Measurements from ENCODE around the gene SNRPE. TPM values are rescaled to one million over a fixed set of nuclear protein-coding genes. Genes with fewer than 3 reads are reported as not detected.

The SNRPE gene
- total RNA-seq, 4 donors from 2014 or later = 19.8 to 66.6 (median 24.6) TPM

DNA sequence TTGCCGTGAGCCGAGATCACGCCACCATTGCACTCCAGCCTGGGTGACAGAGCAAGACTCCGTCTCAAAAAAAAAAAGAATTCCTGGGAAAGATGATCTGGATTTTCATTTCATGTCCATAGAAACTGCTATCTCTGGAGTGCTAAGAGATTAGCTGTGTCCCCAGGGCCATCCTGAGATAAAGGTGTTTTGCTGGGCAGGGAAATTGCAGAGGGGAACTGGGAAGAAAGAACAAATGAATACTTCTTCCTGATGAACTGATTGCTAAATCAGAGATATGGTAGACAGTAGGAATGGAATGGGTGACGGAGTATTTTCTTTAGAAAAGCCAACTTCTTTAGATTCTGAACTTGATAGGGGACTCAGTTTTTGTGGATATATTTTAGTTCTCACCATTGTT, 19.2 kb downstream of the SNRPE start:
- Histone ChIP-seq H3K36me3 (no peaks in the 10 kb centered on the region), H3K27me3 (no peaks in the 10 kb centered on the region), H3K9me3 (no peaks in the 10 kb centered on the region), H3K4me3 (no peak overlapping the region), H3K27ac (no peak overlapping the region), H3K4me1 (no peaks in the 10 kb centered on the region)
- TF ChIP-seq, protein P1, sequence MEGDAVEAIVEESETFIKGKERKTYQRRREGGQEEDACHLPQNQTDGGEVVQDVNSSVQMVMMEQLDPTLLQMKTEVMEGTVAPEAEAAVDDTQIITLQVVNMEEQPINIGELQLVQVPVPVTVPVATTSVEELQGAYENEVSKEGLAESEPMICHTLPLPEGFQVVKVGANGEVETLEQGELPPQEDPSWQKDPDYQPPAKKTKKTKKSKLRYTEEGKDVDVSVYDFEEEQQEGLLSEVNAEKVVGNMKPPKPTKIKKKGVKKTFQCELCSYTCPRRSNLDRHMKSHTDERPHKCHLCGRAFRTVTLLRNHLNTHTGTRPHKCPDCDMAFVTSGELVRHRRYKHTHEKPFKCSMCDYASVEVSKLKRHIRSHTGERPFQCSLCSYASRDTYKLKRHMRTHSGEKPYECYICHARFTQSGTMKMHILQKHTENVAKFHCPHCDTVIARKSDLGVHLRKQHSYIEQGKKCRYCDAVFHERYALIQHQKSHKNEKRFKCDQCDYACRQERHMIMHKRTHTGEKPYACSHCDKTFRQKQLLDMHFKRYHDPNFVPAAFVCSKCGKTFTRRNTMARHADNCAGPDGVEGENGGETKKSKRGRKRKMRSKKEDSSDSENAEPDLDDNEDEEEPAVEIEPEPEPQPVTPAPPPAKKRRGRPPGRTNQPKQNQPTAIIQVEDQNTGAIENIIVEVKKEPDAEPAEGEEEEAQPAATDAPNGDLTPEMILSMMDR (IDR thresholded peaks at IDR 0.05) = no peak
- no peak for TF ChIP-seq POLR2A (IDR thresholded peaks at IDR 0.05)
- no peak for DNase-seq

- Histone ChIP-seq H3K27me3 (no peaks in the 10 kb centered on the region), H3K4me3 (no peak overlapping the region), H3K27ac (no peak overlapping the region), H3K4me1 (no peaks in the 10 kb centered on the region), H3K36me3 (no peaks in the 10 kb centered on the region), H3K9me3 (peaks cover 0 to 3% (median 0%) of the 10 kb centered on the region in 4 donors)
- TF ChIP-seq, protein P1 (IDR thresholded peaks at IDR 0.05) = no peak
- TF ChIP-seq POLR2A (IDR thresholded peaks at IDR 0.05) = no peak
- DNase-seq = no peak
Observed at GRCh38 chr1:203888807-203889251, 27.4 kb downstream of the SNRPE start.

- no peaks in the 10 kb centered on the region for H3K4me1 ChIP-seq
- no peaks in the 10 kb centered on the region for H3K36me3 ChIP-seq
- H3K9me3 ChIP-seq = peaks cover 0 to 10% (median 0%) of the 10 kb centered on the region in 4 donors
- H3K4me3 ChIP-seq = no peak overlapping the region
- H3K27me3 ChIP-seq = no peaks in the 10 kb centered on the region
- TF ChIP-seq, protein P1 (IDR thresholded peaks at IDR 0.05) = no peak
- TF ChIP-seq POLR2A (IDR thresholded peaks at IDR 0.05) = no peak
- H3K27ac ChIP-seq = no peak overlapping the region
- DNase-seq = no peak
Observed at GRCh38 chr1:203891950-203892349, 30.6 kb downstream of the SNRPE start.

DNA sequence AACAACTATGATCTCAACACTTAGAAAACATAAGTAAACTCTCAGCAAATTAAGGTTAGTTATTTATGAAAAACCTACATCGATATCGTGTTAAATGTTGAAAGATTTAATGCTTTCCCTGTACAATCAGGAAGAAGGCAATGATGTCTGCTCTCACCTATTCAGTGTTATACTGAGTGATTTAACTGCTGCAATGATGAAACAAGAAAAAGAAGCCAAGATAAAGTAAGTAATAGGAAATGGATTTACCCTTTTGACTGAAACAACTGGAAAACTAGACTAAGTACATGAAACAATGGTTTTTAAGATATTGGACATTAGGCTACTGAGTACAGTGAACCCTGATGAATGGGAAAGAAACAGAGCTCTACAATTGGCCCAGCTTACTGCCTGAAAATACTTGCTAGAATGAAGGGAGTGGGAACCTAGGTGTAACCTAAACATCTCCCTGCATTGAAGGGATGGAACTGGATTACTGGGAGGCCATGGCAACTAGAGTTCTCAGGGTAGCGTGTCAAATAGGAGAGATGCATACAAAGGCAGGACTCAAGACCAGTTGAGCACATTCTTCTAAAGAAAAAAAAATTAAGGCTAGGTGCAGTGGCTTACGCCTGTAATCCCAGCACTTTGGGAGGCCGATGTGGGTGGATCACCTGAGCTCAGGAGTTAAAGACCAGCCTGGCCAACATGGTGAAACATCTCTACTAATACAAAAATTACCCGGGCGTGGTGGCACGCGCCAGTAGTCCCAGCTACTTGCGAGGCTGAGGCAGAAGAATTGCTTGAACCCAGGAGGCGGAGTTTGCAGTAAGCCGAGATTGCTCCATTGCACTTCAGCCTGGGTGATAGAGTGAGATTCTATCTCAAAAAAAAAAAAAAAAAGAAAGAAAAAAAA, 37.3 kb downstream of the SNRPE start:
- no peaks in the 10 kb centered on the region for H3K27me3 ChIP-seq
- H3K9me3 ChIP-seq = peaks cover 0 to 7% (median 0%) of the 10 kb centered on the region in 4 donors
- DNase-seq = no peak
- H3K4me3 ChIP-seq = no peak overlapping the region
- H3K4me1 ChIP-seq = no peaks in the 10 kb centered on the region
- TF ChIP-seq, protein P1 (IDR thresholded peaks at IDR 0.05) = no peak
- TF ChIP-seq POLR2A (IDR thresholded peaks at IDR 0.05) = no peak
- no peaks in the 10 kb centered on the region for H3K36me3 ChIP-seq
- H3K27ac ChIP-seq = no peak overlapping the region

DNA sequence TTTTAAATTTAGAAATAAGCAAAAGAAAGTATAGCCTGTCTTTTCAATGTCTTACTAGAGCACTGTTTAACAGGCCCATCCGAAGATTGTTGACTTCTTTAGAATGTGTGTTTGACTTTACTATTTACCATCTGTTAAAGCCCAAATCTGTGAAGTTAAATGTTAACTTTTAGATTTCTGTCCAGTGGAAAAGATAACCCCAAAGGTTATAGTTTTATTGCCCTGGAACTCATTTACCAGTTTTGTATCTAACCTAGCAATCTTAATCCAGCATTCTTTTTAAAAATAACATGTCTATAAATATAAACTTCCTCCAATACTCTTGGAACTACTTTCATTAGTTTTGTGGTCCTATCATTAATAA, 37.9 kb downstream of the SNRPE start:
- Histone ChIP-seq H3K4me3 (no peak overlapping the region), H3K36me3 (no peaks in the 10 kb centered on the region), H3K4me1 (no peaks in the 10 kb centered on the region), H3K27me3 (no peaks in the 10 kb centered on the region), H3K27ac (no peak overlapping the region), H3K9me3 (peaks cover 0 to 7% (median 0%) of the 10 kb centered on the region in 4 donors)
- TF ChIP-seq POLR2A (IDR thresholded peaks at IDR 0.05) = no peak
- TF ChIP-seq, protein P1 (IDR thresholded peaks at IDR 0.05) = no peak
- DNase-seq = no peak
